GM19035 (cell line): ENCODE data around the gene SLMAP.
"Not testable (repeated sequence)": the region's sequence is repeated elsewhere in the genome, so short reads cannot be mapped to it uniquely, and the experiment has no call there.

Source experiments
- ATAC-seq: cut with Tn5 transposase; IDR thresholded peaks from one replicate; pipeline ENCODE4 v1.9.1; 2021; ENCODE audit not compliant: unreplicated experiment

The SLMAP gene

DNA sequence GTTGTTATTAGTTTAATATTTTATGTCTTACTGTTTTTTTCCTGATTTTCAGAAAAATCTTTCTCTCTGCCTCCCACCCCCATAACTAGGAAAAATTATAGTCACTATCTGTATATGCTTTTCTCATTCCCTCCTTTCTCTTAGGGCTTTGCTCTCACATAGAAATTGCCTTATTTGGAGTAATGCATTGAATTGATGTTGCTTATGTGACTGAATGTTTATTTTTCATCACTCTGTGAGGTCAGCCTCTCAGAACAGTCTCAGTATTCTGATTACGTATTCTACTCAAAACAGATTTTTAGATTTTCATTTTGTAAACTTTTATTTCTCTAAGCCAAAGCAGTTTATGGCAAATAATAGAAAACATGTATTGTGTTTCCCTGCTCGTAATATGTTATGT is 121.0 kb downstream of the SLMAP start:
- no peak for ATAC-seq

DNA sequence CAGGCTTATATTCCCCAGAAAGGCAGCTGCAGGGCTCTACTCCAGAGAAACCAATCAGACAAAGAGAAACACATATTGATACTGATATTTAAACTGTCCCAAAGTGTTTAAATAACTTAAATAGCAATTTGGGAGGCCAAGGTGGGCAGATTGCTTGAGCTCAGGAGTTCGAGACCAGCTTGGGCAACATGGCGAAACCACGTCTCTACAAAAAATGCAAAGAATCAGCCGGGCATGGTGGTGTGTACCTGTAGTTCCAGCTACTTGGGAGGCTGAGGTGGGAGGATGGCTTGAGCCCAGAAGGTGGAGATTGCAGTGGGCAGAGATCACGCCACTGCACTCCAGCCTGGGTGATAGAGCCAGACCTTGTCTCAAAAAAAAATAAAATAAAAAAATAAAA is 128.3 kb downstream of the SLMAP start:
- not testable (repeated sequence) for ATAC-seq

DNA sequence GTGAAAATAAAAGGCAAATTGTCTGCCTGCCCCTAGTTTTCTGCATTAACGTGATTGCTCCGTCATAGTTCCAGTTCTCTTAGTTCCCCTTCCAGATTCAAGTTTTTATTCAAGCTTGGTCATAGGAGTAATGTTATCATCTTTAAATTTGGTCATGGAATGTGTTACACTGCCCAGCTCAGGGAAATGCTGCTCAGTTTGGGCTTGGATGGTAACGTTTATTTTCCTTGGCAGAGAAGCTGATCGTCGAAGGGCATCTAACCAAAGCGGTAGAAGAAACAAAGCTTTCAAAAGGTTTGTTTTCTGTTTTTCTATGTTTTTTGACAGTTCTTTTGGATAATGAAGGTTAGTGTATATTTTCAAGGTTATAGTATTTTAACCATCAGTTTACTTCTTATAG is 133.7 kb downstream of the SLMAP start:
- ATAC-seq: no peak

DNA sequence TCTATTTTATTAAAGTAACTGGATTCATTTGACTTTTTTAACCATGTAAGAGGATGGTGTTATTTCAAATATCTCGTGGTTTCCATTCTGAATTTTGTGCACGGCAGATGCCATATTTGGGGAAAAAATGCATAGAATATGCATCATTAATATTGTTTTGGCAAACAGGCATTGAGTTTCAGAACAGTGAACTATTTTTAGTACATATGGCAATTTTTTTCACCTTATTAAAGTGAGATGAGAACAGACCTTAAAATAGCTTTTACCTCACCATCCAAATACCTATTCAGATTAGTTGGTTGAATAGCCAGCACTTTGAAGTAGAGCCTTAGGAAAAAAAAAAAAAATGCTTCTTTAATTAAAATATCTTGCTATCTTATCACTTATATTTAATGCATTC is 134.8 kb downstream of the SLMAP start:
- no peak for ATAC-seq

DNA sequence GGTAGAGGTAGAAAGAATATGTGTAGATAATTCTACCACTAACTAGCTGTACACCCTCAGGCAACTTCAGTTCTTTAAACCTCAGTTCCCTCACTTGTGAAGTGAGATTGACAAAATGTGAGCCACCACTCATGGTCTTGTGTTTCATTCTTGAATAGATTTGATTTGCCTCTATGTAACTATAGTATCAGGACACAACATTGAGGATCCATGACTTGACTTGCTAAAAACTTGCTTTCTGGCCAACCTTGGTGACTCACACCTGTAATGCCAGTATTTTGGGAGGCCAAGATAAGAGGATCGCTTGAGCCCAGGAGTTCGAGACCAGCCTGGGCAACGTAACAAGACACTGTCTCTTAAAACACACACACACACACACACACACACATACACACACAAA is 136.3 kb downstream of the SLMAP start:
- ATAC-seq: no peak

DNA sequence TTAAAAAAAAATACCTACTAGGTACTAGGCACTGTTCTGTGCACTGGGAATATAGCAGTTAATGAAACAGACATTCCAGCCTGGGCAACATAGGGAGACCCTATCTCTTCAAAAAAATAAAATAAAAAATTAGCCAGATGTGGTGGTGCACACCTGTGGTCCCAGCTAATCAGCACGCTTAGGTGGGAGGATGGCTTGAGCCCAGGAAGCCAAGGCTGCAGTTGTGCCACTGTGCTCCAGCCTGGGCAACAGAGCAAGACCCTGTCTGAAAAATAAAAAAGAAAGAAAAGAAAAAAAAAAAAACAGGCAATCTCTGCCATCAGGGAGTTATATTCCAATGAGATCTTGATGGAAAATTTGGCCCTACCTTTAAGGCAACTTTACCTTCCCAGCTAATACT is 137.0 kb downstream of the SLMAP start:
- no peak for ATAC-seq

DNA sequence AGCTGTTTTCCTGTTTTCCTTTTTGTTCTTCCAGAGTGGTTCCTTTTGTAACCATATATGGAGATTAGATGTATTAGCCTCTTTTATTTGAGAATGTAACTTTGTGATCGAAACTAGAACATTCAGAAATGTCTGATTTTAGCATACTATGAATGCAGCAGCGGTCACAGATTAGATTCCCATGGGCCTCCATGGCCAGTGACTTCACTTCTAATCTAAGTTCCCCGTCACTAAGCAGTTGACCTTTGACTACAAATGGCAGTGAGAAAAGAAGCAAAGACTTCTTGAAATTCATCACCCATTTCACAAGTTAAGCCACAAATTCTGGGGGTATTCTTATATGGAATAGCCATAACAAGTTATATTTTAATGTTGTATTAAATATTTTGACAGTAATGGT is 137.6 kb downstream of the SLMAP start:
- ATAC-seq: no peak

DNA sequence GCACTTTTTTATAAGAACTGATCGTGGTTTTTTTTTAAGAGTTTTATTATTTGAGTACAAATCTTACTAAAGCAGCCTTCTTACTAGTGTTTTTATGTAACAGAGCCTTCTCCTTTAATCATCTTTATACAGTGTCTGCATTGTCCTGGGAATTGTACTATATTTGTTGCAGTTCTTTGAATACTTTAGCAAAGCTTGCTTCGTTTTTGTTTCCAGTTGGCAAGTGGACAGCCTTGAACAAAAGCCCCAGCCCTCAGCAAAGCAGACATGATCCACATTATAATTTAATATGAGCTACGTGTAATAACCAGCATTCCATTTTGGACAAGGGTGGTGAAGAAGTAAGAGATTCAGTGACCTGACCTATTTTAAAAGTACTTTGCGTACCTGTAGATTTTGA is 139.9 kb downstream of the SLMAP start:
- ATAC-seq: no peak

DNA sequence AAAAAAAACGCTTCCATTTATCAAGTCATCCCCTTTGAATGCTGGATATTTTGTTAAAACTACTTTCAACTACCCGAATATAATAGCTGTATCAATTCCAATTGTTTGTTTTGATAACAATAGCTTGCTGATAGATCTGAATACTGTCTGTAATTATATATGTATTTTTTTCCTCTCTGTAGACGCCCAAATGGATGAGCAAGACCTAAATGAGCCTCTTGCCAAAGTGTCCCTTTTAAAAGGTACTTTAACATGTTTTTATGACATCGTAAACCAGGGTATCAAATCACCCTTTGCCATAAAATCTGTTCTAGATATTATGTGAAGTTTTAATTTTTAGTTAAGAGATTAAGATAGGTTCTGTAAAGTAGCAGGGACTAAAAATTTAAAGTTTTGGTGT is 140.6 kb downstream of the SLMAP start:
- no peak for ATAC-seq

DNA sequence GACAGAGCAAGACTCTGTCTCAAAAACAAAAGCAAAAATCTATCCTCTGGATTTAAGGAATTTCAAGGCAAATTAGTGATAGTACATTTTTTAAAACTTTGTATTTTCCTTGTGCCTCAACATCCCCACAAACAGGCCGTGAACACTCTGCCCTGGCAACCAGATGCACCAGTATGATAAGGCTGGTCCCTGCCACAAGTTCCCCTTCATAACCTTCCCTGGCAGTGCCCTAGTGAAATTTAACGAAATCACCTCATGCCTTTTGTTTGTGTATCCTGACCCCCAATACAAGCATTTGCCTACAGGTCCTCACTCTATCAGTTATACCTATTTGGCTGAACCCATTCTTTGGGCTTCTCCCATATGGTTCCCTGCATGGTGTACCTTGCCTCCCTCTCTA is 144.7 kb downstream of the SLMAP start:
- ATAC-seq: no peak

DNA sequence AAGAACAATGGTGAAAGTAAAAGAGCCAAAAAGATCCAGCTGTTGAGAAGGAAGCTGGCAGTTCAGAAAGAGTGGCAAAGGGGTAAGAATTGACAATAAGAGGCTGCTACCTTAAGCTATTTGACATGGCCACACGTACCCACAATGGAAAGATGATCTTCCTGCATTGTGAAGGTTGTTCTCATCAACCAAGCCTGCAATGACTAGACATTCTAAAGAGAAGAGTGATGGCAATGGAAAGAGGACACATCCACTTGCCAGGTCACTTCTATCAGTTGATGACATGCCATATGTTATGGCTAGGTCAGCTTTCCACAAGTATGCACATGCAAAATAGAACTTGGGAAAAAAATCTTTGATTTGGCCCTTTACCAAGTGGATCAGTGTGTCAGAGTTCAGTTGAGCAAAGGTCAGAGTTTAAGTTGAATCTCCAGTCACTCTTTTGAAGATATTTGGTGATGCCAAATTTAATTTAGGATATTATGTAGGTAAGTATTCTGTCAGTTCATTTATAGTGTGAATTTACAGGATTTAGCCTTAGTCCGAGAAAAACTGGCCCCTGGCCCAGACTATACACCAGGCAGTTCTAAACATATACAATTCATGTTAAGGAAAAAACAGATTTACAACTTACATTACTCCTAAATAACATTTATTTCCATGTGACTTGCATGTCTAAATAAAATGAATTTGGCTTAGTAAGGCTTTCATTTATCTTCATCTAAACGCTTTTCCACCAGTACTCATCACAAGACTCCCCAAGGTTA is 147.2 kb downstream of the SLMAP start:
- ATAC-seq: no peak

DNA sequence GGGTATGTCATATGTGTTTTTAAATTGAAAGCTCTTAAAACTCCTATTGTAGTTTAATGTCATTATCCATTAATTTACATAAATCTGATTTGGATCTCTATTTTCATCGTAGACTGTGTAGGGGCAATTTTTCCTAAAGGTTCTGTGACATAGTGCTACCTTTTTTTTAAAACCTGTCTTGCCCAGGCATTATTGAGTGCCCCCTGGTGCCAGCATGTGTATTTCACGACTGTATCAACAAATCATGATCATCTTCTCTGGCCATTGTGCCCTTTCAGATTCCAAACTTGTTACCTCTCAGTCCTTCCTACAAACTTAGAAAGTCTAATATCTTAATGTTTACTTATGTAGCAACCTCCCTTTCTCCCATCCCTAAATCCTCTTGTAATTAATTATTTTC is 154.9 kb downstream of the SLMAP start:
- no peak for ATAC-seq

DNA sequence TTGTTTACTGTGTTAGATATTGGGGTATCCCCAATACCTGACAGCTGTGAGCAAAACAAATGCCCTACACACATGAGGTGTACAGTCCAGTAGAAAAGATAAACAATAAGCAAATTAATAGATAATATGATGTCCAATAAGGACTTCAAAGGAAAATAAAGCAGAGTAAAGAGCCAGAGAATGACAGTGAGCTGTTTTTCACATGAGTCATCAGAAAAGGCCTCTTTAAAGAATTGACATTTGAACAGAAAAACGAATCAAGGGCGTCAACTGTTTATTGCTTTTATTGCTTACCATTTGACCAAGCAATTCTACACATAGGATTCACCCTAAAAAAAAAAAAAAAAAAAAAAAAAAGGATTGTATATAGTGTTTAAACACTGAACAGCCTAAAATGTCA is 155.5 kb downstream of the SLMAP start:
- ATAC-seq: no peak

DNA sequence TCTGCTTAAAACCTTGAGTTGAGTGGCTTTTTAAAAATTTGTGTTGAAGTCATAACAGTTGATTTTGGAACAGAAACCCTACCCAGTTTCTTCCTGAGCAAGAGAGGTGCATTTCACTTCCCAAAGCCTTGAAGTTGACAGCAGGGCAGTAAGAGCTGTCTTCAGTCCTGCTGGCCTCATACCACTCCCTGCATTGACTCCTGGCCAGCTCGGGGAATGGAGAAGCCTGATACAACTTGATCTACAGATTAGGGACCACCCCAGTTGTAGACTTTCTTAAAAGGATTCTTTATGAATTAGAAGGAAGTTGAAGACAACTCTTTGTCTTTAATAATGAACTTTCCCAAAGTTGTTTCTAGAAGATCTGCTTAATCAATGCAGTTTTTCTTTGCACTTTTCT is 161.5 kb downstream of the SLMAP start:
- ATAC-seq: no peak

DNA sequence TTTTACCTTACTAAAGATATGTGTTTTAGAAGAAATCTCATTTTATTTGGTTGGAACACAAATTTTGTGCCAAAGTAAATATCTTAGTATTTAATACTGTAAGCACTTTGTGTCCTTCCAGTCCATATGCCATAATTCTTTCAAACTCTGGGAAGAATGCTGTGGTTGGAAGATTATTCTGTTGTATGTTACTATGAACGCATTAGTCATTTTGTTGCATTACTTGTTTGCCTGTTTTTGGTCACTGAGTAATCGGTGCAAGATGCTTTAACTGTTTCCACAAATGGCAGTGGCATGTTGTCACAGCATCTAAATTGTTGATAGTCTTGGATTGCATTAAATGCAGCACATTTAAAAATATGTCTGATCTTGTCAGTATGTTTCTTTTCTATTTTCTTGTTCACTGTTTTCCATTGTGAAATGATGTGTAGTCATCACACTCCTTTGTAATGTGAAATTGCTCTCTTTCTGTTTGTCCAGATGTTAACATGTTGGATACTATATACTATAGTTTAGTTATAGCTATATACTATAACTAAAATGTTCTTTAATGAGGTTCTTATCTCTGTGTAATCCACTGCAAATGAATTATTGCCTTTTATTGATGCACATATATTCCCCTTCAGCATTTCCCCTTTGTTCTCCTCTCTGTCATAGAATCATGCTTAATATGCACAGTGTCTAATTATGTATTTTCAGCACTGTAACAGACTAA is 162.2 kb downstream of the SLMAP start:
- no peak for ATAC-seq

DNA sequence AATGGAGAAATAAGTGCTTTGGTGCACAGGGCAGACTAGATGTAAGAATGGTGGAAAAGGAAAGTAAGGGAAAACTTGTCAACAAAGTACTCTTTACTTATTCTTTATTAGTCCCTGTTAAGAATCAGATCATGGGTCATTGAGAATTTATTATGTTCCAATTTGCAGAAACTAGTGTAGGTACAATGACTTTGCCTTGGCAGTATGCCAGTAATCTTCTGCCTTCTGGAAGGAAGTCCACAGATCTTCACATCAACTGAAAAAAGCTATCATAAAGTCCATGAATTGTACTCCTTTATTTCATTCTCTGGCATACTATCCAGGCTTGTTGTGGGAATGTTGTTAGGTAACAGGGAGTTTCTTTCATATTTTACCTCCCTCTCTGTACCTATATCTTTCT is 163.9 kb downstream of the SLMAP start:
- no peak for ATAC-seq

DNA sequence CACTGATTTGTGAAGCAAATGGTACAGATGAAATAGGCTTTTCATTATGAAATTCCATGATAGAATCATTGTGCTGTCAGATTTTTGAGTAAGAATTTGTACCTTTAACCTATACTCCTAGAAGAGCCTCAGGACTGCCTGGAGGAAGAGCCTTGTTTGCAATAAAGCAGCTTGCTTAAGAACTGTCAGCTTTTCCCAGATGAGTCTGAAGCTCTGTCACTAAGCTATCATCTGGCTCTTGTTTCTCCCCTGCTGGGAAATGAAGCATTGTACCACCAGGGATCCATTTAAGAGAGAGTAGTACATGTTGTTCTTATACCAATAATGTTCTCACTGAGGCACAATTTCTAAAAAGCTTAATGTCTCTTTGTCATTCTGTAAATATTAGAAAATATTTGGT is 167.0 kb downstream of the SLMAP start:
- ATAC-seq: no peak

DNA sequence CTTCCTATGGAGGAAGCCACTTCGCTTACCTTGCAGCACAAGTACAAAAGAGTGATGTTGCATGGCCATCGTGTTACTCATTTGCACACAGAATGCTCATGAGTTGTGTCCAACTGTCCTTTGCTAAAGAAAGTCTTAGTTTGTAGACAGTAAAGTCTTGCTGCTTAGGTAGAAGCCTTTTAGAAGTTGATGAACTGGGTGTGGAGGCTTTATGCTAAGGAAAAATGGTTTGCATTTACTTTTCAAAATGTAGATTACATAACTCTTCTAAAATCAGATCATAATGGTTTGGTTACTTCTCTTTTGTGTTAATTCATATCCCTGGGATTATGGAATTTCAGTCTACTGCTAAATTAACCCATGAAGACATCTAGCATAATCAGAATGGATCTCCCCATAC is 167.6 kb downstream of the SLMAP start:
- no peak for ATAC-seq

DNA sequence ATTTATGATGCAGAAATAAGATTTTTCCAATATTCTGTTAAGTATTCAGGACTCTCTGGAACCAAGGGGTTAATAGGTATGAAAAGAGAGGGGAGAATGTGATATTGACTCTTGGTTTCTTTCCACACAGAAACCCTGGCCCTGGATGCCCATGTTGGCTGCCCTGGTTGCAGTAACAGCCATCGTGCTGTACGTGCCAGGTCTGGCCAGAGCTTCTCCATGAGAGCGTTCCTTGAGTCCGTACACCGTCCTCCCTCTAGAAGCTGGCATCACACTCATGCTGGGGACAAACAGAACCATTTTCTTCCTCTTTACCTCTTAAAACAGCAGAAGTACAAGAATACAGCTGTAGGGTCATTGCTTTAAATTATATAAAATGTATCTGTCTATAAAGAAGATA is 171.1 kb downstream of the SLMAP start:
- no peak for ATAC-seq

DNA sequence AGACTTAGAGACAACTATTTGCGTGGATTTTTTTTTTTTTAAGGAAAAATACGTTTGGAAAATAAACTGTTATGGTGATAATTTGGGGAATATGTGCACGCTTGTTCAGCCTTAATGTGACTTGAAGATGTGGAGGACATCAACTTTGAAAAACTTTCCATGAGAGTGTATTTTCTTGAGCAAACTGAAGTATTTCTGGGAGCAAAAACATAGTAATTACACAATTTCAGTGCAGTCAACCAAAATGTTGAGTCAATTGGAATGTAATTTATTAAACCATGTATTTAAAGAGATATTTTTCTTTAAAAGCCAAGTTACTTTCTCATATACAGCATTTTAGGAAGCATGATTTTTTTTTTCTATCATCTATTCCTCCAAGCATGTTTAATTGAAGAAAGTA is 171.8 kb downstream of the SLMAP start:
- ATAC-seq: no peak

DNA sequence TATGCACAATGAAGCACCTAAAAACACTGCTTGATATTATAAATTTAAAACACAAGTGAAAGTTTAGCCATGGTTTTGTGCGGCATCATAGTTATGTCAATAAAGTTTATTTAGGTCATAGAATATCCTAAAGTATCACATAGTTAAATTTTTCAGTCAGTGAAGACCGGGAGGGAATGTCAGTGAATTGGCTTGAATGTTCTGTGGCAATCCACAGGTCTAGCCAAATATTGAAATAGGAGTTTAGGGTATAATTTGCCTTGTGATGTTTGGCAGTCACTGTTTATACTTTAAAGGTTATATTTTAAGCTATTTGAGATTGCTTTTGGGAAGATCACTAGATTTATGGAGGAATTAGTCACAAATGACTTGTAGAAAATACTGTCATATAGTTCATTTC is 172.4 kb downstream of the SLMAP start:
- no peak for ATAC-seq

DNA sequence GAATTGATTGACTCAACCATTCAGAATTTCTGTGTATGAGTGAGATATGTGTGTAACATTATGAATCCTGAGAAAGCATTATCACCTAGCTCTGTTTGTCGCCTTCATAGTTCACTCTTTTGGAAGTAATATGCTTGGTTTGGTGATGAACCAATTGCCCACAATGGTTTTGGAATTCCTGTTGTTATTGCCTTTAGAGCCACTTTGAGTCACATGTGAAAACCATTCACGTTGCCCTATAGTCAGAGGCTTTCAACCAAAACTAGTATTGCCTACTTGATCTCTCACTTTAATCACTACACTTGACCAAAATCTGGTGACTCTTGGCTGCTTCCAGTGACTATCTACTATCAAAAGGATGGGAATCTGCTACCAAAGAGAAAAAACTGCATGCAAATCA is 173.9 kb downstream of the SLMAP start:
- no peak for ATAC-seq

DNA sequence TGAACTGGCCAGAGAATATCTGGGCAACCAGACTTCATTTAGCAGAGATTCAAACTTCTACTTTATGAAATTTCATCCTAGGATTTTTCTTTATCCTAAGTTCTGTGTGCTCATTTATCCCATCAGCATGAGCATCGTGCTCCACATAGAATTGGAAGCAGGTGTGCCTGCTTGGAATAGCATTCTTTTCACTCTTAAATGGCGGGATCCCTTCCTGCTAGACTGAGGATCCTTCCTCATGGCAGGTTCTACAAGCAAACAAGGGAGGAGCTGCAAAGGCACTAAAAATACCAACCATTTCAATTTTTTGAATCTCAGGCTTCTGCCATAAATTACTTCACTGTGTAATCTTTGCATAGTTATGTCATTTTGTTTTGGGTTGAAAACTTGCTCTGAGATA is 177.5 kb downstream of the SLMAP start:
- ATAC-seq: no peak
